GM12873 (cell line): Measurements from ENCODE around the gene RASSF9.

Source experiments
- TF ChIP-seq, protein P1 (sequence below): IDR thresholded peaks from 2 replicates; pipeline ENCODE4 v1.5.1; 2012; ENCODE audit warnings: low read depth, mild to moderate bottlenecking, moderate library complexity, low read length, control low read depth; ENCODE audit not compliant: insufficient read depth; ENCODE audit errors: missing control alignments

Gene RASSF9

DNA sequence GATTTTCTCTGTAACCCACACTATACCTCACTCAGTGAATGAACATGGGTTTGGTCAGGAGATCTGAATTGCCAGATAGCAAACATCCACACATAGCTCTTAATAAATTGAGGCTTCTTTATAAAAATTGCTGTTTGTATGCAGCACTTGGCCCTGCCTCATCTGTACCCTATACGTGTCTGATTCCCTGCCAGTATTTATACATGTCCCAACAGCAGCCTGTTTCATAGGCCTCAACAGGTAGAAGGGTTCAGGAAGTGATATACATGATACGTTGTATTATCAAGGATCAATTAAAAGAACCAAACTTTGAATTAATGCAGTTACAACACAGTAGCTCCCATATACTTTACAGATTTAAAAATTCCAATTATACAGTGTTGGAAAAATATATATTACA, 32.3 kb downstream of the RASSF9 start:
- TF ChIP-seq, protein P1, sequence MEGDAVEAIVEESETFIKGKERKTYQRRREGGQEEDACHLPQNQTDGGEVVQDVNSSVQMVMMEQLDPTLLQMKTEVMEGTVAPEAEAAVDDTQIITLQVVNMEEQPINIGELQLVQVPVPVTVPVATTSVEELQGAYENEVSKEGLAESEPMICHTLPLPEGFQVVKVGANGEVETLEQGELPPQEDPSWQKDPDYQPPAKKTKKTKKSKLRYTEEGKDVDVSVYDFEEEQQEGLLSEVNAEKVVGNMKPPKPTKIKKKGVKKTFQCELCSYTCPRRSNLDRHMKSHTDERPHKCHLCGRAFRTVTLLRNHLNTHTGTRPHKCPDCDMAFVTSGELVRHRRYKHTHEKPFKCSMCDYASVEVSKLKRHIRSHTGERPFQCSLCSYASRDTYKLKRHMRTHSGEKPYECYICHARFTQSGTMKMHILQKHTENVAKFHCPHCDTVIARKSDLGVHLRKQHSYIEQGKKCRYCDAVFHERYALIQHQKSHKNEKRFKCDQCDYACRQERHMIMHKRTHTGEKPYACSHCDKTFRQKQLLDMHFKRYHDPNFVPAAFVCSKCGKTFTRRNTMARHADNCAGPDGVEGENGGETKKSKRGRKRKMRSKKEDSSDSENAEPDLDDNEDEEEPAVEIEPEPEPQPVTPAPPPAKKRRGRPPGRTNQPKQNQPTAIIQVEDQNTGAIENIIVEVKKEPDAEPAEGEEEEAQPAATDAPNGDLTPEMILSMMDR = no peak

GRCh38 chr12:85803231-85803630, 33.0 kb downstream of the RASSF9 start:
- TF ChIP-seq, protein P1 = no peak

GRCh38 chr12:85798122-85798521, 38.1 kb downstream of the RASSF9 start:
- TF ChIP-seq, protein P1 = no peak

DNA sequence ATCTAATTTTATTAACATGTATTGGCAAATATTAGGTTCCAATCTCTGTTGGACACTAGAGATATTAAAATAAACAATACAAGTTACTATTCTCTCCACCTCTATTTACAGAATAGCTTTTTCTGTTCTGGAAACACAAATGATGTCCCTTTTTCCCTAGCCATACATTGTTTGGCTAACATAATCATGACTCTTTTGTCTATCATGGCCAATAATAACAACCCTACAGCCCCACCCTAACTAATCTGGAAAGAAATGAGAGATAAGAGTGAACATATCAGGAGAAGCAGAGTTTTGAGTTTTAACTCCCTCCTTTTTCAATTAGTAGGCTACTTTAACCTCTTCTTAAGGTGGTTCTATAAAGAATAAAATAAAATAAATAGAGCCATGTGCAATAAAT, 40.2 kb downstream of the RASSF9 start:
- TF ChIP-seq, protein P1 = no peak

DNA sequence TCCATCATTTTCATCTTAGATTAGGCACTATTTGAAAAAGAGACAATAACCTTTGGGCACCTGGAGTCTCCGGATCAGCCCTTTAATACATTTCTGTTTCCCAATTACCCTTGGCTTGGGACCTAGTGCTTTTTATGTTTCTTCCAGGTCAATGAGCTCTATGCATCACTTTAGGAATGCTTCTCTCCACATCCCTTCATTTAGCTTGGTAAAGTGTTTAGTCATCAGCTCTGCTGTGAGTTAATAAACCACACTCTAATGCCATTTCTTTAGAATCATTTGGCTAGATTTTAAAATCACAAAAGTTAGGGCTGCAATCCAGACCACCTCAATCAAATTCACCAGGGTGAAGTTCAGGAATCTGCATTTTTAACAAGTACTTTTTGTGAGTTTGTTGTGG, 41.7 kb downstream of the RASSF9 start:
- TF ChIP-seq, protein P1 = no peak

DNA sequence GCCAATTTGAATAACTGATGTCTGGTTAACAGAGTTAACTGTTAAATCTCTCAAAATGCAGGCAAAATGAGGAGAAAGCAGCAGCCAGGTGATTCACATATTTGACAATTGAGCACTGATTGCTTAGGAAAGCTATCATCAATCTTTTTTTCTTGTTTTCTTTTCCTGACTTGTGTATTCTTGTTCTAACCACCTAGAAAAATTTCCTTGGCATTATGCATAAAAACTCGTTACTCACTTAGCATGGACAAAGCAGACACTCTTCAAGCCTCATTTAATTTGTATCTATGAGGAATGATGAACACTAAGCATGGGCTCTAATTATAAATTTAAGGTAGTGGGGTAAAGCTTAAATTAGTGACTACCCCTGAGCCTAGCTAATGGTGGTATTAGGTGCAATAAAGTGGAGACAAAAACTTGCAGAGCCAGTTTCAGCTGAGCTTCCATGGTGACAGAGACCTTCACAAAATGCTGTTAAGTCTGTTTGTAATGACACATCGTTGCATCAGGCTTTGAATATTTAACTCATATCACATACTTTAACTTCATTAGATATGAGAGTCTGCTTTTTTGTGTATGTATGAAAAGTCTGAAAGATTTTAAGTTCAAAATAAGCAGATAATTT, 52.0 kb downstream of the RASSF9 start:
- TF ChIP-seq, protein P1 = no peak

DNA sequence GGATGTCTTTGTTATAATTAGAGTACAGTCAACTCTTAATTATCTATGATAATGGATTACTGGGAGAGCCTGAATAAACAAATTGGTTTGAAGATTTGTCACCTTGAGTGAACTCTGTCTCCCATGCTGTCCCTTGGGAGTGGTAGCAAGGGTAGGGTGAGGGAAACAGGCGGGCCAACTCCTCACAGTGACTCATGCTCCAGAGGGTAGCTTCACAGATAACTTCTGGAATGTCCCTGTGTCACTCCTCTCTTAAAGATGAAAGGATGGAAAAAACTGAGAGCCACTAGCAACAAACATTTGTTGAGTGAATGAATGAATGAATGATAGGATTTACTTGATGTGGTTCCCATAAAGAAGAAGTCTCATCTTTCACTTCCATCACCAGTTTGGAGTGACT, 53.5 kb downstream of the RASSF9 start:
- TF ChIP-seq, protein P1 = no peak
